B cell (primary cell): ENCODE data around the gene RAPGEF1. TPM values are rescaled to one million over a fixed set of nuclear protein-coding genes. Genes with fewer than 3 reads are reported as not detected.

Experiments
- ATAC-seq: fragments of 200-7000 bp; cut with Tn5 transposase; one replicate; pipeline ENCODE4 v1.10.0; 2021; ENCODE audit warnings: low read depth, mild to moderate bottlenecking, moderate number of reproducible peaks, moderate library complexity
- CTCF ChIA-PET: fragments of 350-600 bp; sonication (Branson Sonifier 250); formaldehyde crosslinking; loops from one replicate; lab custom pipeline; 2021; ENCODE audit warnings: antibody characterized with exemption, inconsistent platforms; lab: Charles Lee
- POLR2A ChIA-PET: fragments of 350-600 bp; sonication (Branson Sonifier 250); formaldehyde crosslinking; loops from one replicate; lab custom pipeline; 2021; ENCODE audit warnings: antibody characterized with exemption; lab: Charles Lee
- DNase-seq: peaks from one replicate; pipeline ENCODE4 v3.0.0; 2013
- H2AFZ ChIP-seq: 2 replicates; pipeline ENCODE4 v1.6.1; 2012; ENCODE audit warnings: mild to moderate bottlenecking, low read depth, low read length; ENCODE audit not compliant: insufficient read depth, poor library complexity, severe bottlenecking
- H3K27ac ChIP-seq, 2 donors: 1 replicate in 1 of 2; 2 replicates in 1 of 2; pipeline ENCODE4 v1.5.1; 2012 to 2013; ENCODE audit warnings: low read length in 2 of 2, mild to moderate bottlenecking in 2 of 2, moderate library complexity in 1 of 2
- H3K27me3 ChIP-seq, 4 experiments: fragments of 200-600 bp in 1 of 4; sonication (generic) in 1 of 4; replicated peaks in 1 of 4; 1 replicate in 2 of 4; 2 replicates in 2 of 4; pipeline versions ENCODE4 v1.6.1 to v1.7.0; 2013 to 2016; ENCODE audit warnings: low read length in 3 of 4, mild to moderate bottlenecking in 2 of 4, mixed read lengths in 1 of 4, moderate library complexity in 1 of 4; ENCODE audit not compliant: insufficient read depth in 4 of 4, control insufficient read depth in 3 of 4; ENCODE audit errors: control extremely low read depth in 1 of 4
- H3K36me3 ChIP-seq, 2 experiments: replicated peaks in 1 of 2; 1 replicate in 1 of 2; 2 replicates in 1 of 2; pipeline versions ENCODE4 v1.6.1 to v1.7.1; 2013; ENCODE audit warnings: low read length in 1 of 2; ENCODE audit not compliant: insufficient read depth in 2 of 2, control insufficient read depth in 1 of 2; ENCODE audit errors: control extremely low read depth in 1 of 2, extremely low read depth in 1 of 2
- H3K4me1 ChIP-seq, 2 donors: fragments of 200-600 bp in 1 of 2; sonication (generic) in 1 of 2; 1 replicate in 1 of 2; 2 replicates in 1 of 2; pipeline versions ENCODE4 v1.5.1 to v1.6.1; 2013 to 2017; ENCODE audit warnings: low read length in 2 of 2; ENCODE audit not compliant: control insufficient read depth in 2 of 2, insufficient read depth in 2 of 2
- H3K4me2 ChIP-seq: replicated peaks from 2 replicates; pipeline ENCODE3; 2012; ENCODE audit warnings: mild to moderate bottlenecking, low read depth, low read length; ENCODE audit not compliant: poor library complexity, severe bottlenecking
- H3K4me3 ChIP-seq, 5 experiments: fragments of 200-600 bp in 1 of 5; sonication (generic) in 1 of 5; 1 replicate in 3 of 5; 2 replicates in 2 of 5; pipeline versions ENCODE4 v1.5.1 to v1.7.0; 2011 to 2016; ENCODE audit warnings: low read length in 4 of 5, mild to moderate bottlenecking in 4 of 5, low read depth in 2 of 5, control low read depth in 1 of 5, moderate library complexity in 1 of 5; ENCODE audit not compliant: insufficient read depth in 1 of 5; ENCODE audit errors: control extremely low read depth in 1 of 5, extremely low read depth in 1 of 5
- H3K79me2 ChIP-seq: fragments of 200-600 bp; sonication (generic); one replicate; pipeline ENCODE4 v1.6.0; 2016; ENCODE audit warnings: low read length; ENCODE audit not compliant: control insufficient read depth, insufficient read depth
- H3K9ac ChIP-seq: fragments of 200-600 bp; sonication (generic); 2 replicates; pipeline ENCODE4 v1.6.1; 2017; ENCODE audit warnings: mild to moderate bottlenecking, low read length, moderate library complexity
- H3K9me3 ChIP-seq, 3 donors: one replicate each; pipeline versions ENCODE4 v1.6.1 to v1.7.1; 2013; ENCODE audit warnings: low read length in 2 of 3; ENCODE audit not compliant: control insufficient read depth in 2 of 3, insufficient read depth in 1 of 3; ENCODE audit errors: control extremely low read depth in 1 of 3
- H4K20me1 ChIP-seq: 2 replicates; pipeline ENCODE4 v1.6.0; 2012; ENCODE audit warnings: mild to moderate bottlenecking, low read length; ENCODE audit not compliant: insufficient read depth, control insufficient read depth, poor library complexity, severe bottlenecking
- H3K27ac Mint-ChIP-seq: one replicate; pipeline ENCODE4 v1.8.0; 2021; ENCODE audit warnings: mixed read lengths
- H3K27me3 Mint-ChIP-seq: one replicate; pipeline ENCODE4 v1.8.0; 2021; ENCODE audit warnings: mixed read lengths
- H3K4me1 Mint-ChIP-seq: one replicate; pipeline ENCODE4 v1.8.0; 2021; ENCODE audit warnings: mixed read lengths
- H3K4me3 Mint-ChIP-seq: one replicate; pipeline ENCODE4 v1.8.0; 2021; ENCODE audit warnings: mixed read lengths
- H3K9me3 Mint-ChIP-seq: one replicate; pipeline ENCODE4 v1.8.0; 2022; ENCODE audit warnings: mixed read lengths; ENCODE audit not compliant: insufficient read depth
- EZH2 ChIP-seq: IDR thresholded peaks from 2 replicates; pipeline ENCODE4 v1.6.1; 2012; ENCODE audit warnings: borderline replicate concordance, low read depth, mild to moderate bottlenecking, moderate library complexity, low read length; ENCODE audit not compliant: insufficient read depth, poor library complexity, severe bottlenecking
- WGBS: methylation state at CpG from one replicate; pipeline ENCODE4 v1.1.5; 2013; ENCODE audit warnings: missing lambda C conversion rate; ENCODE audit not compliant: insufficient coverage; 5-methylcytosine and 5-hydroxymethylcytosine counted together
- intact Hi-C: fragments of 100-400 bp; cut with micrococcal nuclease; formaldehyde crosslinking; loops from one replicate; pipeline ENCODE4 v1.10.0; 2022
- polyA plus RNA-seq: library from polyadenylated mRNA; depleted of rRNA; stranded (reverse); fragments of >200 nt; gene quantifications from 2 replicates; pipeline ENCODE4 v1.2.3, GENCODE V29; 2012
- total RNA-seq, 2 donors: library from RNA; stranded (reverse); fragments of 120-200 nt in 1 of 2; gene quantifications; 1 replicate in 1 of 2; 2 replicates in 1 of 2; pipeline versions ENCODE4 v1.2.3 to v1.2.4, GENCODE V29; 2013 to 2022
- TF ChIP-seq, protein P1 (sequence below): fragments of 200-600 bp; IDR thresholded peaks from one replicate; pipeline ENCODE4 v1.8.0; 2022; ENCODE audit warnings: antibody characterized with exemption, mild to moderate bottlenecking

The RAPGEF1 gene
- total and polyA plus RNA-seq, 2 donors (not counting 1 experiment from before 2014, with no cell fraction given), result 134 to 447 TPM

DNA sequence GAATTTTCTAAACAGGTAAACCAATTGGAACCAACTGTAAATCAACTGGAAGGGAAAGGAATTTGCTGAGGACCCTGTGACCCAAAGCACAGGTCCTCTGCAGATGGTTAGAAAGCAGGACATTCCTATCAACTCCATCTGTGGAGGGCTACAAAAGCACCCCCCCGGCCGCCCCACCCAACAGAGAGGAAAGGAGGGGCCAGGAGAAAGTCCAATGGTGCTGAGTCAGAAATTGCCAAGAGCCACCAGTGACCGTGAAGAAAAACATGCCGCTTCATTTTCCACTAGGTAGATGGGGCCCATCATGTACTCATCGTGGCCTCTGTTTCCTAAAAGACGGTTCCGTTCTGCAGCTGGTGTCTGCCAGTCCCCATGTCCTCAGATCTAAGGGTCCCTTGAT, 66.3 kb downstream of the RAPGEF1 start:
- peak overlapping the region; percentile 99 for H3K4me3 Mint-ChIP-seq
- ATAC-seq, result no peak

DNA sequence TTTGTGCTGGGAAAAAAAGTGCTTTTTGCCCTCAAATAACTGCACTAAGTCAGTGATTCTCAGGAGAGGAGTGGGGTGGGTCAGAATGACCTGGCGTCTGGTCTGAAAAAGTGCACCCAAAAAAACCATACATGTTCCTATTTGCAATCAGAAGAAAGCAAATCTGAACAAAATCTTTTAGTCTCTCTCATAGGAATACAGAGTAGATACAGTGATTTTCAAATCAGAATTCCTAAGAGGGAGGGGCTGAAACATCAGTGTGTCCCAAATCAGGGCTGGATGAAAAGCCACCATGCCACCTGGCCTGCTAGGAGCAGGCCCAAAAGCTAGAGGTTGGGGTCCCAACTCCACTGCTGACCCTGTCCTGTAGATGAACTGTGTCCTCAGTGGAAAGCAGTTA, 66.8 kb downstream of the RAPGEF1 start:
- H3K4me1 Mint-ChIP-seq, result peaks cover 98% of the 10 kb centered on the region
- ChIA-PET POLR2A (no interaction called here), CTCF (interaction anchor here (1.0 to 10.1 kb wide), 6 partner anchors 11 to 82 kb away, joined by 3 to 146 read pairs (median 8); partner anchors contain the start of gene RAPGEF1)
- Histone ChIP-seq H3K4me2 (peak overlapping the region; percentile 66), H4K20me1 (peaks cover 12% of the 10 kb centered on the region), H3K27me3 (no peaks in the 10 kb centered on the region), H3K9me3 (no peaks in the 10 kb centered on the region), H3K27ac (peak overlapping the region; percentile 23 to 96), H3K9ac (peak overlapping the region; percentile 64), H3K4me1 (peaks cover 98 to 100% of the 10 kb centered on the region in 2 donors), H3K36me3 (peaks cover 0 to 18% of the 10 kb centered on the region in 2 experiments), H3K79me2 (peaks cover 90% of the 10 kb centered on the region), H2AFZ (no peak overlapping the region), H3K4me3 (peak overlapping the region in 3 of 5 experiments; percentile 48 to 67 (median 55))
- no peaks in the 10 kb centered on the region for H3K9me3 Mint-ChIP-seq
- peak overlapping the region; percentile 99 for H3K4me3 Mint-ChIP-seq
- DNase-seq (no peak), ATAC-seq (no peak)
- intact Hi-C loops, result no loop called here
- no peak for TF ChIP-seq EZH2
- TF ChIP-seq, protein P1, sequence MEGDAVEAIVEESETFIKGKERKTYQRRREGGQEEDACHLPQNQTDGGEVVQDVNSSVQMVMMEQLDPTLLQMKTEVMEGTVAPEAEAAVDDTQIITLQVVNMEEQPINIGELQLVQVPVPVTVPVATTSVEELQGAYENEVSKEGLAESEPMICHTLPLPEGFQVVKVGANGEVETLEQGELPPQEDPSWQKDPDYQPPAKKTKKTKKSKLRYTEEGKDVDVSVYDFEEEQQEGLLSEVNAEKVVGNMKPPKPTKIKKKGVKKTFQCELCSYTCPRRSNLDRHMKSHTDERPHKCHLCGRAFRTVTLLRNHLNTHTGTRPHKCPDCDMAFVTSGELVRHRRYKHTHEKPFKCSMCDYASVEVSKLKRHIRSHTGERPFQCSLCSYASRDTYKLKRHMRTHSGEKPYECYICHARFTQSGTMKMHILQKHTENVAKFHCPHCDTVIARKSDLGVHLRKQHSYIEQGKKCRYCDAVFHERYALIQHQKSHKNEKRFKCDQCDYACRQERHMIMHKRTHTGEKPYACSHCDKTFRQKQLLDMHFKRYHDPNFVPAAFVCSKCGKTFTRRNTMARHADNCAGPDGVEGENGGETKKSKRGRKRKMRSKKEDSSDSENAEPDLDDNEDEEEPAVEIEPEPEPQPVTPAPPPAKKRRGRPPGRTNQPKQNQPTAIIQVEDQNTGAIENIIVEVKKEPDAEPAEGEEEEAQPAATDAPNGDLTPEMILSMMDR, result no peak
- H3K27ac Mint-ChIP-seq, result peak overlapping the region; percentile 89
- H3K27me3 Mint-ChIP-seq, result no peaks in the 10 kb centered on the region
- WGBS, result no CpG with 5 or more reads among the region's 1 CpG

More for the DNA sequence above, 66.3 kb downstream of the RAPGEF1 start:
- H3K4me1 Mint-ChIP-seq, result peaks cover 98% of the 10 kb centered on the region
- Histone ChIP-seq H3K4me3 (peak overlapping the region in 4 of 5 experiments; percentile 40 to 67 (median 52)), H2AFZ (no peak overlapping the region), H3K9me3 (no peaks in the 10 kb centered on the region), H3K9ac (peak overlapping the region; percentile 64), H4K20me1 (peaks cover 10% of the 10 kb centered on the region), H3K4me1 (peaks cover 99 to 100% of the 10 kb centered on the region in 2 donors), H3K79me2 (peaks cover 87% of the 10 kb centered on the region), H3K36me3 (peaks cover 0 to 18% of the 10 kb centered on the region in 2 experiments), H3K4me2 (peak overlapping the region; percentile 66), H3K27me3 (no peaks in the 10 kb centered on the region), H3K27ac (peak overlapping the region in 1 of 2 donors; percentile 96)
- TF ChIP-seq EZH2, result no peak
- TF ChIP-seq, protein P1, result no peak
- POLR2A ChIA-PET, result interaction anchor here (1.9 kb wide), 1 partner anchor 17 kb away, joined by 6 read pairs; no protein-coding TSS in a partner anchor
- intact Hi-C loops, result no loop called here
- no peaks in the 10 kb centered on the region for H3K9me3 Mint-ChIP-seq
- 64% methylated on average over 7 of the region's 7 CpGs for WGBS
- peak overlapping the region; percentile 85 for H3K27ac Mint-ChIP-seq
- CTCF ChIA-PET, result interaction anchor here (0.8 to 10.1 kb wide), 5 partner anchors 31 to 65 kb away, joined by 3 to 146 read pairs (median 11); partner anchors contain the start of gene RAPGEF1
- DNase-seq, result no peak
- no peaks in the 10 kb centered on the region for H3K27me3 Mint-ChIP-seq
